Fibroblast of pulmonary artery (primary cell): ENCODE results near the gene MYH11.

Experiments used
- DNase-seq: peaks from one replicate; pipeline ENCODE4 v3.0.0-alpha.2; 2010; ENCODE audit warnings: low read depth
- H3K4me3 ChIP-seq: replicated peaks from 2 replicates; pipeline ENCODE4 v1.5.1; 2011; ENCODE audit warnings: low read depth, mild to moderate bottlenecking, control low read depth, low read length, moderate library complexity
- TF ChIP-seq, protein P1 (sequence below): IDR thresholded peaks from 2 replicates; pipeline ENCODE4 v1.5.1; 2011; ENCODE audit warnings: mild to moderate bottlenecking, control low read depth, low read length, inconsistent platforms; ENCODE audit errors: missing control alignments

The MYH11 gene

DNA sequence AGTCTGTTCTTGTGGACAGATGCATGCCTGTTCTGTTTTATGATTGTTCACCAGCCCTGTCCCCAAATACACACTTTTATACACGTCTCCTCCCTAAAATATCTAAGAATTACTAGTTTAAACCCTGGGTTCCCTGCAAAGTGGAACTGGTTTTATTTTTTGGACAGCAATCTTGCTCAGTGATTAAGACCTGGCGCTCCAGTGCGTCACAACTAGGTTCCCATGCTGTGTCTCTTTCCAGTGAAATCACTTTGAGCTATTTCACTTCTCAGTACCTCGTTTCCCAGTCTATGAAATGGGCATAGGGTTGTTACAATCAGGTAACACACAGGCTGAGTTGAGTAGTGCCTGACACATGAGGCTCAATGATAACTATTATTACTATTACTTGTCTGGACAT is 30.5 kb upstream of the MYH11 start:
- TF ChIP-seq, protein P1, sequence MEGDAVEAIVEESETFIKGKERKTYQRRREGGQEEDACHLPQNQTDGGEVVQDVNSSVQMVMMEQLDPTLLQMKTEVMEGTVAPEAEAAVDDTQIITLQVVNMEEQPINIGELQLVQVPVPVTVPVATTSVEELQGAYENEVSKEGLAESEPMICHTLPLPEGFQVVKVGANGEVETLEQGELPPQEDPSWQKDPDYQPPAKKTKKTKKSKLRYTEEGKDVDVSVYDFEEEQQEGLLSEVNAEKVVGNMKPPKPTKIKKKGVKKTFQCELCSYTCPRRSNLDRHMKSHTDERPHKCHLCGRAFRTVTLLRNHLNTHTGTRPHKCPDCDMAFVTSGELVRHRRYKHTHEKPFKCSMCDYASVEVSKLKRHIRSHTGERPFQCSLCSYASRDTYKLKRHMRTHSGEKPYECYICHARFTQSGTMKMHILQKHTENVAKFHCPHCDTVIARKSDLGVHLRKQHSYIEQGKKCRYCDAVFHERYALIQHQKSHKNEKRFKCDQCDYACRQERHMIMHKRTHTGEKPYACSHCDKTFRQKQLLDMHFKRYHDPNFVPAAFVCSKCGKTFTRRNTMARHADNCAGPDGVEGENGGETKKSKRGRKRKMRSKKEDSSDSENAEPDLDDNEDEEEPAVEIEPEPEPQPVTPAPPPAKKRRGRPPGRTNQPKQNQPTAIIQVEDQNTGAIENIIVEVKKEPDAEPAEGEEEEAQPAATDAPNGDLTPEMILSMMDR = no peak
- no peak for DNase-seq
- H3K4me3 ChIP-seq = peak overlapping the region; percentile 71

DNA sequence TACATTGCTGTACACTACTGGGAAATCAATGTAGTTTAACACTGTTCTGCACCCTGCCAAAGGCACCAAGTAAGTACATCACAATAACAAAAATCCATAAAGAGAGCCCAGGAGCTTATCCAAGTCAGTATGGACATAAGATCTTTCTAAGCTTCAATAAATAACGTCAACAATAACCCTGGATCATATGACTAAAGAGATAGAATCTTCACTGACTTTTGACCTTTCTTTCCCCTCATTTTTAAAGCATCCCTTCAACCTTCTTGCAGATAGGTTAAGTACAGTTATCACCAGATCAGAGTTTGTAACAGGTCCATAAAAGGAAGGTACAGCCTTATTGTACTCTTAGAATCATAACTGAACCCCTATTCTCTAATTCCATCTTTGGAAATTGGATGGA is 29.2 kb upstream of the MYH11 start:
- TF ChIP-seq, protein P1 = no peak
- no peak for DNase-seq
- H3K4me3 ChIP-seq = no peak overlapping the region

DNA sequence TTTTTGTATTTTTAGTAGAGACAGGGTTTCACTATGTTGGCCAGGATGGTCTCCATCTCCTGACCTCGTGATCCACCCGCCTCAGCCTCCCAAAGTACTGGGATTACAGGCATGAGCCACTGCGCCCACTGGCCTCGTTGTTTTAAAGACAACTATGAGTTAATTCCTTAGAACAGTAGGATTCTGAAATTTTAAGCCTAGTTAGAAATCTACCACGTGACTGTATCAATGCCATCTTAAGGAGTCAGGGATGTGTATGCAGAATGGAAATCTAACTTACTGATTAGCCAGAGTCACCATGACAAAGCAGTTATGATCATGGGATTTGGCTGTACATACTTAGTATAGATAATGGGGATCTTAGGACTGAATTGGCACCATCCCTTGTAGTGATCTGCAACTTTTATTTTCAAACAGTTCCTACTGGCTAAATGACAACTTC is 28.8 kb upstream of the MYH11 start:
- peak; percentile 44 for DNase-seq

DNA sequence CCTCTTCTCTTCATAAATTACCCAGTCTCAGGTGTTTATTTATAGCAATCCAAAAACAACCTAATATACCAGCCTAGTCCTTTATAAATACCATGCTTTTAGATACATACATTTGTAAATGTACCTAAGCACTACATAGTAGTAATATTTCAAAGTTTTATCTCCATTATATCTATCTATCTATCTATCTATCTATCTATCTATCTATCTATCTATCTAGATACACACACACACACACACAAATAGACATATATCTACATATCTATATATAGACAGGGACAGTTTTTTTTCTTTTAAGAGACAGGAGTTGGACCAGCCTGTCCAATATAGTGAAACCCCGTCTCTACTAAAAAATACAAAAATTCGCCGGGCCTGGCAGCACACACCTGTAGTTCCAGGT is 25.7 kb upstream of the MYH11 start:
- H3K4me3 ChIP-seq = no peak overlapping the region
- DNase-seq = no peak
- TF ChIP-seq, protein P1 = no peak

More for the DNA sequence above, 28.8 kb upstream of the MYH11 start:
- H3K4me3 ChIP-seq = no peak overlapping the region
- TF ChIP-seq, protein P1 = no peak

DNA sequence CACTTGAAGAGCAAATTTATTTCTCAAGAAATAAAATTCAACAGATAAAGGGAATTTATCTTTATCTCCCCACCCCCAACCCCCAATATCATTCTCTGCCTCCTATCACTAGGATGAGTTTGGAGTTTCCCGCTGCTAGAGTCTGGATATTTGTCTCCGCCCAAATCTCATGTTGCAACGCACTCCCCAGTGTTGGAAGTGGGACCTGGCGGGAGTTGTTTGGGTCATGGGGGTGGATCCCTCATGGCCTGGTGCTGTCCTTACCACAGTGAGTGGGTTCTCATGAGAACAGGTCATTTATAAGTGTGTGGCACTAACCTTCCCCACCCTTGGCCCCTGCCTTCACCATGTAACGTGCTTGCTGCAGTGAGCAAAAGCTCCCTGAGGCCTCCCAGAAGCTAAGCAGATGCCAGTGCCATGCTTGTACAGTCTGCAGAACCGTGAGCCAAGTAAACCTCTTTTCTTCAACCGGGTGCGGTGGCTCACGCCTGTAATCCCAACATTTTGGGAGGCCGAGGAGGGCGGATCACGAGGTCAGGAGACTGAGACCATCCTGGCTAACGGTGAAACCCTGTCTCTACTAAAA is 25.1 kb upstream of the MYH11 start:
- no peak overlapping the region for H3K4me3 ChIP-seq
- TF ChIP-seq, protein P1 = no peak
- DNase-seq = no peak

DNA sequence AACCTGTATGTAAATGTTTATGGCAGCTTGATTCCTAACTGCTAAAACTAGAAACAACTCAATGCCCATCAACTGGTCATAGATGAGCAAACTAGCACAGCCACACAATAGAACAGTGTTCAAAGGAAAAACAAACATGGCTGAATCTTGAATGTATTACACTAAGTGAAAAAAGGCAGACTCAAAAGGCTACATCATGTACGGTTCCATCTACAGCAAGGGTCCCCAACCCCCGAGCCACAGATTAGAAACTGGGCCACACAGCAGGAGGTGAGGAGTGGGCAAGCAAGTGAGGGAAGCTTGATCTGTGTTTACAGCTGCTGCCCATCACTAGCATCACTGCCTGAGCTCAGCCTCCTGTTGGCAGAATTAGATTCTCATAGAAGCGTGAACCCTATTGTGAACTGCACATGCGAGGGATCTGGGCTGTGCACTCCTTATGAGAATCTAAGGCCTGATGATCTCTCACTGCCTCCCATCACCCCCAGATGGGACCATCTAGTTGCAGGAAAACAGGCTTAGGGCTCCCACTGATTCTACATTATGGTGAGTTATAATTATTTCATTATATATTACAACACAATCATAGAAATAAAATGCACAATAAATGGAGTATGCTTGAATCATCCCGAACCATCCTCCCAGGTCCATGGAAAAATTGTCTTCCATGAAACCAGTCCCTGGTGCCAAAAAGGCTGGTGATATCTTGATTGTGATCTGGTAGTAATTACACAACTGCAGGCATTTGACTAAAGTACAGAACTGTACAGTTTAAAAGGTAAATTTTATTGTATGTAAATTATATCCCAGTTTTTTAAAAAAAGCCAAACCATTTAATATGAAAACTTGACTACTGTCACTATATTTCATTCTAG is 23.8 kb upstream of the MYH11 start:
- DNase-seq = no peak
- TF ChIP-seq, protein P1 = no peak
- no peak overlapping the region for H3K4me3 ChIP-seq
